Thoracic aorta (tissue), 2 donors: Measurements from ENCODE around the gene MEG3. TPM values are rescaled to one million over a fixed set of nuclear protein-coding genes. Genes with fewer than 3 reads are reported as not detected.

Source experiments
- ATAC-seq: fragments of 150-250 bp; one replicate; pipeline ENCODE4 v1.8.0; 2017; ENCODE audit warnings: low read depth; ENCODE audit not compliant: insufficient number of reproducible peaks, low FRiP score
- DNase-seq: peaks from one replicate; pipeline ENCODE4 v3.0.0-alpha.2; 2020; ENCODE audit warnings: low spot score
- H3K27ac ChIP-seq, 2 donors: fragments of 200-600 bp; sonication (generic); 1 replicate in 1 of 2; 2 replicates in 1 of 2; pipeline ENCODE4 v1.5.1; 2016; ENCODE audit warnings: mild to moderate bottlenecking in 2 of 2, moderate library complexity in 2 of 2
- H3K27me3 ChIP-seq: fragments of 200-600 bp; sonication (generic); replicated peaks from 2 replicates; pipeline ENCODE4 v1.6.0; 2016; ENCODE audit warnings: mild to moderate bottlenecking; ENCODE audit not compliant: insufficient read depth
- H3K36me3 ChIP-seq: fragments of 200-600 bp; sonication (generic); one replicate; pipeline ENCODE4 v1.5.1; 2016
- H3K4me1 ChIP-seq, 2 donors: fragments of 200-600 bp; sonication (generic); 1 replicate in 1 of 2; 2 replicates in 1 of 2; pipeline versions ENCODE4 v1.5.1 to v1.6.0; 2016; ENCODE audit warnings: low read depth in 2 of 2, mild to moderate bottlenecking in 1 of 2; ENCODE audit not compliant: control insufficient read depth in 1 of 2
- H3K4me3 ChIP-seq: fragments of 200-600 bp; sonication (generic); 2 replicates; pipeline ENCODE4 v1.5.1; 2016; ENCODE audit warnings: mild to moderate bottlenecking
- H3K9me3 ChIP-seq: fragments of 200-600 bp; sonication (generic); 2 replicates; pipeline ENCODE4 v1.5.1; 2016
- CTCF ChIP-seq: fragments of 200-600 bp; sonication (generic); IDR thresholded peaks from one replicate; pipeline ENCODE4 v1.5.1; 2019; ENCODE audit warnings: antibody characterized with exemption
- total RNA-seq, 2 donors: library from RNA; depleted of rRNA; stranded (reverse); fragments of >200 nt; gene quantifications; one replicate each; pipeline versions ENCODE4 v1.1.0 to v1.2.3, GENCODE V29; 2016

The MEG3 gene
- total RNA-seq, 2 donors from 2014 or later = 127 to 153 TPM

- Histone ChIP-seq H3K27me3 (no peaks in the 10 kb centered on the region), H3K4me1 (no peaks in the 10 kb centered on the region), H3K36me3 (no peaks in the 10 kb centered on the region), H3K27ac (no peak overlapping the region), H3K4me3 (no peak overlapping the region), H3K9me3 (no peaks in the 10 kb centered on the region)
- no peak for TF ChIP-seq CTCF
- no peak for DNase-seq
- no peak for ATAC-seq
These were observed 48.1 kb downstream of the MEG3 start for GRCh38 chr14:100874051-100874410.

GRCh38 chr14:100874411-100875091 is 48.6 kb downstream of the MEG3 start:
- no peaks in the 10 kb centered on the region for H3K4me1 ChIP-seq
- H3K27me3 ChIP-seq = no peaks in the 10 kb centered on the region
- no peak overlapping the region for H3K4me3 ChIP-seq
- no peaks in the 10 kb centered on the region for H3K36me3 ChIP-seq
- ATAC-seq = no peak
- no peak for TF ChIP-seq CTCF
- no peaks in the 10 kb centered on the region for H3K9me3 ChIP-seq
- no peak for DNase-seq
- H3K27ac ChIP-seq = no peak overlapping the region

GRCh38 chr14:100875126-100875525 is 49.2 kb downstream of the MEG3 start:
- no peak for DNase-seq
- no peak overlapping the region for H3K4me3 ChIP-seq
- no peak for ATAC-seq
- H3K27ac ChIP-seq = no peak overlapping the region
- TF ChIP-seq CTCF = no peak
- no peaks in the 10 kb centered on the region for H3K9me3 ChIP-seq
- H3K4me1 ChIP-seq = no peaks in the 10 kb centered on the region
- H3K36me3 ChIP-seq = no peaks in the 10 kb centered on the region
- no peaks in the 10 kb centered on the region for H3K27me3 ChIP-seq

- H3K27me3 ChIP-seq = no peaks in the 10 kb centered on the region
These were observed 50.1 kb downstream of the MEG3 start for GRCh38 chr14:100875861-100876590.

More at GRCh38 chr14:100875861-100876590, 50.1 kb downstream of the MEG3 start:
- no peak for ATAC-seq
- H3K36me3 ChIP-seq = no peaks in the 10 kb centered on the region
- no peak overlapping the region for H3K4me3 ChIP-seq
- no peaks in the 10 kb centered on the region for H3K4me1 ChIP-seq
- no peaks in the 10 kb centered on the region for H3K9me3 ChIP-seq
- no peak for DNase-seq
- no peak overlapping the region for H3K27ac ChIP-seq
- TF ChIP-seq CTCF = no peak
